NK-92 treated with Interleukin-12 subunit alpha and Interleukin-12 subunit beta, amount 100 ng/mL, for 24 hours (cell line): Measurements from ENCODE around the gene CNOT1.
"Not testable (repeated sequence)": the region's sequence is repeated elsewhere in the genome, so short reads cannot be mapped to it uniquely, and the experiment has no call there.

ENCODE experiments used
- DNase-seq: peaks from one replicate; lab custom pipeline; 2025; lab: John Stamatoyannopoulos, UW

Gene CNOT1

GRCh38 chr16:58501242-58502131, 128.1 kb downstream of the CNOT1 start:
- no peak for DNase-seq

- DNase-seq, result no peak
Measured at GRCh38 chr16:58500430-58501241, 129.0 kb downstream of the CNOT1 start.

GRCh38 chr16:58499615-58500351, 129.8 kb downstream of the CNOT1 start, which contains the start of gene NDRG4:
NDRG4 (plus strand) TSS chr16:58500143; CDS start chr16:58500249, 106 bp downstream.
- DNase-seq, result no peak

GRCh38 chr16:58499092-58499511, 130.5 kb downstream of the CNOT1 start:
- no peak for DNase-seq

- DNase-seq, result no peak
Measured at GRCh38 chr16:58498341-58499091, 131.1 kb downstream of the CNOT1 start.

- DNase-seq, result no peak
Measured at GRCh38 chr16:58497935-58498334, 131.7 kb downstream of the CNOT1 start.

- no peak for DNase-seq
Measured at GRCh38 chr16:58497468-58497867, 132.2 kb downstream of the CNOT1 start.

- no peak for DNase-seq
Measured at GRCh38 chr16:58495521-58496331, 133.9 kb downstream of the CNOT1 start.

GRCh38 chr16:58494981-58495520, 134.6 kb downstream of the CNOT1 start:
- DNase-seq, result no peak

GRCh38 chr16:58493756-58494431, 135.7 kb downstream of the CNOT1 start:
- no peak for DNase-seq

GRCh38 chr16:58492735-58493134, 136.9 kb downstream of the CNOT1 start:
- no peak for DNase-seq

GRCh38 chr16:58492066-58492465, 137.6 kb downstream of the CNOT1 start:
- DNase-seq, result no peak

- DNase-seq, result not testable (repeated sequence)
Measured at GRCh38 chr16:58490539-58490938, 139.1 kb downstream of the CNOT1 start.

- DNase-seq, result no peak
Measured at GRCh38 chr16:58490065-58490464, 139.6 kb downstream of the CNOT1 start.

- DNase-seq, result no peak
Measured at GRCh38 chr16:58488531-58488930, 141.1 kb downstream of the CNOT1 start.

GRCh38 chr16:58487566-58488351, 141.9 kb downstream of the CNOT1 start:
- DNase-seq, result peak; percentile 26

GRCh38 chr16:58485184-58485887, 144.3 kb downstream of the CNOT1 start:
- no peak for DNase-seq

GRCh38 chr16:58481931-58482330, 147.7 kb downstream of the CNOT1 start:
- no peak for DNase-seq
